Measurements from ENCODE around the gene EPHA4.
"Not testable (repeated sequence)": the region's sequence is repeated elsewhere in the genome, so short reads cannot be mapped to it uniquely, and the experiment has no call there.

EPHA4 gene

GRCh38 chr2:221518935-221519625 is 53.0 kb downstream of the EPHA4 start:
- H3K4me3 ChIP-seq (ENCODE audit: low read length): no peak overlapping the region
- no peaks in the 10 kb centered on the region for H3K9me3 ChIP-seq (ENCODE audit: insufficient read depth, low read depth, low read length)
- no peak overlapping the region for H3K27ac ChIP-seq (ENCODE audit: low read depth, low read length)
- H3K4me1 ChIP-seq (ENCODE audit: insufficient read depth, low read length): peaks cover 20% of the 10 kb centered on the region
- WGBS: 91% methylated on average over 7 of the region's 7 CpGs
- no peaks in the 10 kb centered on the region for H3K36me3 ChIP-seq (ENCODE audit: insufficient read depth, low read length)
- H3K27me3 ChIP-seq (ENCODE audit: insufficient read depth, low read length): no peaks in the 10 kb centered on the region
- no peak overlapping the region for H3K9ac ChIP-seq (ENCODE audit: low read depth, low read length)

- H3K27me3 ChIP-seq (ENCODE audit: insufficient read depth, low read length): no peaks in the 10 kb centered on the region
- H3K36me3 ChIP-seq (ENCODE audit: insufficient read depth, low read length): no peaks in the 10 kb centered on the region
- no peaks in the 10 kb centered on the region for H3K9me3 ChIP-seq (ENCODE audit: insufficient read depth, low read depth, low read length)
- H3K4me1 ChIP-seq (ENCODE audit: insufficient read depth, low read length): peaks cover 24% of the 10 kb centered on the region
- H3K27ac ChIP-seq (ENCODE audit: low read depth, low read length): no peak overlapping the region
- WGBS: 84% methylated on average over 7 of the region's 7 CpGs
- H3K4me3 ChIP-seq (ENCODE audit: low read length): no peak overlapping the region
- no peak overlapping the region for H3K9ac ChIP-seq (ENCODE audit: low read depth, low read length)
These were observed 53.7 kb downstream of the EPHA4 start for GRCh38 chr2:221518201-221518934.

GRCh38 chr2:221517696-221518151 is 54.4 kb downstream of the EPHA4 start:
- H3K4me3 ChIP-seq (ENCODE audit: low read length): no peak overlapping the region
- no peak overlapping the region for H3K27ac ChIP-seq (ENCODE audit: low read depth, low read length)
- H3K9ac ChIP-seq (ENCODE audit: low read depth, low read length): no peak overlapping the region
- no peaks in the 10 kb centered on the region for H3K36me3 ChIP-seq (ENCODE audit: insufficient read depth, low read length)
- H3K9me3 ChIP-seq (ENCODE audit: insufficient read depth, low read depth, low read length): no peaks in the 10 kb centered on the region
- peaks cover 31% of the 10 kb centered on the region for H3K4me1 ChIP-seq (ENCODE audit: insufficient read depth, low read length)
- no peaks in the 10 kb centered on the region for H3K27me3 ChIP-seq (ENCODE audit: insufficient read depth, low read length)
- WGBS: 91% methylated on average over 5 of the region's 5 CpGs

- no peak overlapping the region for H3K4me3 ChIP-seq (ENCODE audit: low read length)
- H3K27me3 ChIP-seq (ENCODE audit: insufficient read depth, low read length): no peaks in the 10 kb centered on the region
- H3K9ac ChIP-seq (ENCODE audit: low read depth, low read length): no peak overlapping the region
- no peaks in the 10 kb centered on the region for H3K36me3 ChIP-seq (ENCODE audit: insufficient read depth, low read length)
- H3K9me3 ChIP-seq (ENCODE audit: insufficient read depth, low read depth, low read length): no peaks in the 10 kb centered on the region
- WGBS: 88% methylated on average over 4 of the region's 4 CpGs
- H3K4me1 ChIP-seq (ENCODE audit: insufficient read depth, low read length): peaks cover 35% of the 10 kb centered on the region
- no peak overlapping the region for H3K27ac ChIP-seq (ENCODE audit: low read depth, low read length)
These were observed 54.9 kb downstream of the EPHA4 start for GRCh38 chr2:221517146-221517695.

GRCh38 chr2:221515864-221516263 is 56.2 kb downstream of the EPHA4 start:
- Histone ChIP-seq H3K9ac (ENCODE audit: low read depth, low read length) (no peak overlapping the region), H3K4me1 (ENCODE audit: insufficient read depth, low read length) (peaks cover 35% of the 10 kb centered on the region)
- 67% methylated on average over 1 of the region's 1 CpG for WGBS

GRCh38 chr2:221514305-221515040 is 57.6 kb downstream of the EPHA4 start:
- no peaks in the 10 kb centered on the region for H3K36me3 ChIP-seq (ENCODE audit: insufficient read depth, low read length)
- H3K27ac ChIP-seq (ENCODE audit: low read depth, low read length): no peak overlapping the region
- no peak overlapping the region for H3K9ac ChIP-seq (ENCODE audit: low read depth, low read length)
- 89% methylated on average over 4 of the region's 5 CpGs for WGBS
- peaks cover 24% of the 10 kb centered on the region for H3K4me1 ChIP-seq (ENCODE audit: insufficient read depth, low read length)
- no peaks in the 10 kb centered on the region for H3K27me3 ChIP-seq (ENCODE audit: insufficient read depth, low read length)
- H3K9me3 ChIP-seq (ENCODE audit: insufficient read depth, low read depth, low read length): no peaks in the 10 kb centered on the region
- no peak overlapping the region for H3K4me3 ChIP-seq (ENCODE audit: low read length)

More at GRCh38 chr2:221515864-221516263, 56.2 kb downstream of the EPHA4 start:
- Histone ChIP-seq H3K9me3 (ENCODE audit: insufficient read depth, low read depth, low read length) (no peaks in the 10 kb centered on the region), H3K27ac (ENCODE audit: low read depth, low read length) (no peak overlapping the region), H3K27me3 (ENCODE audit: insufficient read depth, low read length) (no peaks in the 10 kb centered on the region), H3K4me3 (ENCODE audit: low read length) (no peak overlapping the region), H3K36me3 (ENCODE audit: insufficient read depth, low read length) (no peaks in the 10 kb centered on the region)

GRCh38 chr2:221513232-221513631 is 58.9 kb downstream of the EPHA4 start:
- no peak overlapping the region for H3K9ac ChIP-seq (ENCODE audit: low read depth, low read length)
- no peak overlapping the region for H3K27ac ChIP-seq (ENCODE audit: low read depth, low read length)
- no peaks in the 10 kb centered on the region for H3K36me3 ChIP-seq (ENCODE audit: insufficient read depth, low read length)
- H3K4me1 ChIP-seq (ENCODE audit: insufficient read depth, low read length): peaks cover 15% of the 10 kb centered on the region
- no peaks in the 10 kb centered on the region for H3K9me3 ChIP-seq (ENCODE audit: insufficient read depth, low read depth, low read length)
- WGBS: 58% methylated on average over 5 of the region's 5 CpGs
- H3K27me3 ChIP-seq (ENCODE audit: insufficient read depth, low read length): no peaks in the 10 kb centered on the region
- no peak overlapping the region for H3K4me3 ChIP-seq (ENCODE audit: low read length)

- not testable (repeated sequence) for H3K9me3 ChIP-seq (ENCODE audit: insufficient read depth, low read depth, low read length); H3K27me3 ChIP-seq (ENCODE audit: insufficient read depth, low read length); H3K36me3 ChIP-seq (ENCODE audit: insufficient read depth, low read length); H3K4me3 ChIP-seq (ENCODE audit: low read length); H3K27ac ChIP-seq (ENCODE audit: low read depth, low read length); H3K9ac ChIP-seq (ENCODE audit: low read depth, low read length)
- H3K4me1 ChIP-seq (ENCODE audit: insufficient read depth, low read length): peaks cover 15% of the 10 kb centered on the region
- 96% methylated on average over 5 of the region's 5 CpGs for WGBS
These were observed 60.8 kb downstream of the EPHA4 start for GRCh38 chr2:221511325-221511724.

GRCh38 chr2:221506469-221506868 is 65.6 kb downstream of the EPHA4 start:
- Histone ChIP-seq H3K4me1 (ENCODE audit: insufficient read depth, low read length) (peaks cover 12% of the 10 kb centered on the region; the same call in 1 of the 2 replicates), H3K27ac (ENCODE audit: low read depth, low read length) (no peak overlapping the region), H3K9ac (ENCODE audit: low read depth, low read length) (no peak overlapping the region), H3K27me3 (ENCODE audit: insufficient read depth, low read length) (no peaks in the 10 kb centered on the region), H3K9me3 (ENCODE audit: insufficient read depth, low read depth, low read length) (no peaks in the 10 kb centered on the region), H3K4me3 (ENCODE audit: low read length) (no peak overlapping the region), H3K36me3 (ENCODE audit: insufficient read depth, low read length) (no peaks in the 10 kb centered on the region)
- WGBS: 91% methylated on average over 2 of the region's 2 CpGs

GRCh38 chr2:221505605-221506004 is 66.5 kb downstream of the EPHA4 start:
- no peaks in the 10 kb centered on the region for H3K27me3 ChIP-seq (ENCODE audit: insufficient read depth, low read length)
- no peaks in the 10 kb centered on the region; the same call in 1 of the 2 replicates for H3K36me3 ChIP-seq (ENCODE audit: insufficient read depth, low read length)
- H3K9ac ChIP-seq (ENCODE audit: low read depth, low read length): no peak overlapping the region
- H3K9me3 ChIP-seq (ENCODE audit: insufficient read depth, low read depth, low read length): no peaks in the 10 kb centered on the region
- H3K4me1 ChIP-seq (ENCODE audit: insufficient read depth, low read length): peaks cover 20% of the 10 kb centered on the region; the same call in 1 of the 2 replicates
- no peak overlapping the region for H3K27ac ChIP-seq (ENCODE audit: low read depth, low read length)
- no peak overlapping the region for H3K4me3 ChIP-seq (ENCODE audit: low read length)
- 100% methylated on average over 4 of the region's 4 CpGs for WGBS

GRCh38 chr2:221504905-221505304 is 67.2 kb downstream of the EPHA4 start:
- Histone ChIP-seq H3K27ac (ENCODE audit: low read depth, low read length) (no peak overlapping the region), H3K27me3 (ENCODE audit: insufficient read depth, low read length) (no peaks in the 10 kb centered on the region), H3K4me3 (ENCODE audit: low read length) (no peak overlapping the region), H3K4me1 (ENCODE audit: insufficient read depth, low read length) (peaks cover 20% of the 10 kb centered on the region; the same call in 1 of the 2 replicates), H3K36me3 (ENCODE audit: insufficient read depth, low read length) (no peaks in the 10 kb centered on the region; the same call in 1 of the 2 replicates), H3K9me3 (ENCODE audit: insufficient read depth, low read depth, low read length) (no peaks in the 10 kb centered on the region), H3K9ac (ENCODE audit: low read depth, low read length) (no peak overlapping the region)
- 80% methylated on average over 1 of the region's 1 CpG for WGBS

All from HUES64 (cell line).